K562 (cell line): ENCODE data around the gene FKBP11. TPM values are rescaled to one million over a fixed set of nuclear protein-coding genes. Genes with fewer than 3 reads are reported as not detected.

Experiments
- ATAC-seq: fragments of 200-7000 bp; cut with Tn5 transposase; 3 replicates; pipeline ENCODE4 v1.9.1; 2020; ENCODE audit warnings: moderate library complexity
- BruUV-seq: library from RNA; stranded (reverse); fragments of 400-500 nt; replicated peaks from 2 replicates; lab custom pipeline; 2021; lab: Mats Ljungman, UMichigan
- CTCF ChIA-PET: fragments of 300-600 bp; formaldehyde crosslinking; extraction: SDS; loops from one replicate; lab custom pipeline; 2021; ENCODE audit warnings: low intra/inter-chr PET ratio; lab: Yijun Ruan, JAX
- POLR2A ChIA-PET: fragments of 300-600, 350-650 bp; sonication (Branson Sonifier 250); formaldehyde crosslinking; extraction: SDS; loops from one replicate; lab custom pipeline; 2021; ENCODE audit warnings: antibody characterized with exemption, inconsistent platforms; lab: Yijun Ruan, JAX
- DNase-seq, 4 experiments: peaks; one replicate each; pipeline versions ENCODE4 v3.0.0 to v3.0.0-alpha.2; 2011 to 2018; ENCODE audit warnings: low spot score in 3 of 4, mixed read lengths in 3 of 4; ENCODE audit errors: extremely low read depth in 1 of 4
- FAIRE-seq: peaks from 2 replicates; lab custom pipeline; 2011; peaks lifted over from hg19 to GRCh38; lab: Jason Lieb, UNC
- H2AFZ ChIP-seq: 2 replicates; pipeline ENCODE4 v1.6.0; 2011; ENCODE audit warnings: low read depth, low read length, control low read depth, inconsistent platforms
- H3K27ac ChIP-seq: fragments of 200-600 bp; 3 replicates; pipeline ENCODE4 v1.8.0; 2011; ENCODE audit warnings: low read depth, mild to moderate bottlenecking, control low read depth, inconsistent platforms, low read length, moderate library complexity, mixed read lengths; ENCODE audit errors: extremely low read depth
- H3K27me3 ChIP-seq, 2 experiments: fragments of 300-600 bp in 1 of 2; 2 replicates in 1 of 2; 3 replicates in 1 of 2; pipeline versions ENCODE4 v1.6.0 to v1.8.0; 2011; ENCODE audit warnings: inconsistent platforms in 2 of 2, low read length in 2 of 2, mild to moderate bottlenecking in 1 of 2, mixed read lengths in 1 of 2, moderate library complexity in 1 of 2; ENCODE audit not compliant: control insufficient read depth in 2 of 2, insufficient read depth in 2 of 2
- H3K36me3 ChIP-seq: fragments of 300-600 bp; 3 replicates; pipeline ENCODE4 v1.8.0; 2011; ENCODE audit warnings: mild to moderate bottlenecking, low read length, inconsistent platforms; ENCODE audit not compliant: control insufficient read depth, insufficient read depth
- H3K4me1 ChIP-seq, 2 experiments: fragments of 200-600 bp in 1 of 2; replicated peaks in 1 of 2; 2 replicates in 1 of 2; 3 replicates in 1 of 2; pipeline versions ENCODE4 v1.5.1 to v1.8.0; 2011; ENCODE audit warnings: inconsistent platforms in 2 of 2, low read length in 2 of 2, mild to moderate bottlenecking in 1 of 2, mixed read lengths in 1 of 2, moderate library complexity in 1 of 2; ENCODE audit not compliant: control insufficient read depth in 2 of 2, insufficient read depth in 2 of 2
- H3K4me2 ChIP-seq: 2 replicates; pipeline ENCODE4 v1.6.1; 2011; ENCODE audit warnings: low read length, control low read depth, inconsistent platforms, mixed read lengths; ENCODE audit not compliant: insufficient read depth
- H3K4me3 ChIP-seq: fragments of 200-600 bp; sonication (generic), shearing (Covaris generic); 2 replicates; pipeline ENCODE4 v1.5.1; 2016; ENCODE audit warnings: control low read depth, inconsistent platforms
- H3K79me2 ChIP-seq: fragments of 200-600 bp; 3 replicates; pipeline ENCODE4 v1.8.0; 2011; ENCODE audit warnings: low read length, inconsistent platforms; ENCODE audit not compliant: control insufficient read depth, insufficient read depth
- H3K9ac ChIP-seq, 2 experiments: 2 replicates each; pipeline versions ENCODE4 v1.6.0 to v1.6.1; 2011; ENCODE audit warnings: low read depth in 2 of 2, low read length in 2 of 2, control low read depth in 1 of 2, inconsistent platforms in 1 of 2, mild to moderate bottlenecking in 1 of 2, mixed read lengths in 1 of 2; ENCODE audit not compliant: insufficient read depth in 1 of 2
- H3K9me1 ChIP-seq: one replicate; pipeline ENCODE4 v1.6.0; 2011; ENCODE audit warnings: inconsistent platforms, mild to moderate bottlenecking, low read length, moderate library complexity; ENCODE audit not compliant: control insufficient read depth, insufficient read depth
- H3K9me3 ChIP-seq: replicated peaks from 2 replicates; pipeline ENCODE4 v1.5.1; 2011; ENCODE audit warnings: low read depth, low read length, inconsistent platforms; ENCODE audit not compliant: control insufficient read depth, insufficient read depth
- H4K20me1 ChIP-seq: replicated peaks from 2 replicates; pipeline ENCODE4 v1.6.1; 2011; ENCODE audit warnings: low read length, inconsistent platforms, mixed read lengths; ENCODE audit not compliant: control insufficient read depth, insufficient read depth
- ARHGAP35 ChIP-seq: fragments of 450-650 bp; IDR thresholded peaks from 2 replicates; pipeline ENCODE4 v1.6.1; 2018; ENCODE audit not compliant: partially characterized antibody
- CBFA2T2 ChIP-seq: fragments of 450-650 bp; conservative IDR thresholded peaks from 2 replicates; pipeline ENCODE4 v1.6.1; 2017; ENCODE audit warnings: mild to moderate bottlenecking
- CBX5 ChIP-seq: IDR thresholded peaks from 2 replicates; pipeline ENCODE4 v1.6.1; 2014; ENCODE audit warnings: low read depth, borderline replicate concordance
- CXXC5 ChIP-seq: fragments of 250-450 bp; sonication (Bioruptor Pico); IDR thresholded peaks from 2 replicates; pipeline ENCODE4 v1.8.0; 2022; ENCODE audit warnings: inconsistent platforms, mild to moderate bottlenecking, moderate library complexity
- ELF1 ChIP-seq: fragments of 200-800 bp; sonication (Bioruptor generic); IDR thresholded peaks from 2 replicates; pipeline ENCODE4 v1.6.1; 2016; ENCODE audit warnings: missing genetic modification characterization, missing compliant biosample characterization
- HMG20A ChIP-seq: fragments of 450-650 bp; formaldehyde crosslinking; conservative IDR thresholded peaks from 2 replicates; pipeline ENCODE4 v1.4.0; 2020; ENCODE audit warnings: mild to moderate bottlenecking, mixed read lengths
- NELFE ChIP-seq: IDR thresholded peaks from 2 replicates; pipeline ENCODE4 v1.6.1; 2011; ENCODE audit warnings: mild to moderate bottlenecking; ENCODE audit not compliant: insufficient read depth, insufficient read length
- PML ChIP-seq: IDR thresholded peaks from 2 replicates; pipeline ENCODE4 v1.6.1; 2012; ENCODE audit warnings: low read length, inconsistent platforms
- RAD51 ChIP-seq: fragments of 450-650 bp; IDR thresholded peaks from 2 replicates; pipeline ENCODE4 v1.7.1; 2016; ENCODE audit warnings: low read depth, mild to moderate bottlenecking, borderline replicate concordance
- SAFB2 ChIP-seq: fragments of 200-400 bp; formaldehyde crosslinking; IDR thresholded peaks from 2 replicates; pipeline ENCODE4 v1.6.1; 2018; ENCODE audit warnings: borderline replicate concordance, low read length, low read depth, moderate library complexity; ENCODE audit not compliant: severe bottlenecking
- SMAD4 ChIP-seq: fragments of 250-450 bp; sonication (Bioruptor Pico); conservative IDR thresholded peaks from 2 replicates; pipeline ENCODE4 v1.8.0; 2021; ENCODE audit warnings: inconsistent platforms, mild to moderate bottlenecking, moderate library complexity
- SMARCA5 ChIP-seq: fragments of 450-650 bp; IDR thresholded peaks from 2 replicates; pipeline ENCODE4 v1.6.1; 2016
- TRIM28 ChIP-seq: fragments of 450-650 bp; IDR thresholded peaks from 2 replicates; pipeline ENCODE4 v1.6.1; 2017
- ZNF75A ChIP-seq: fragments of 450-650 bp; formaldehyde crosslinking; IDR thresholded peaks from 2 replicates; pipeline ENCODE4 v1.4.0; 2020; ENCODE audit warnings: mild to moderate bottlenecking
- WGBS: fragments of 100-300 bp; shearing (Covaris generic); methylation state at CpG from one replicate; pipeline ENCODE4 v1.1.6; 2016; ENCODE audit warnings: low coverage, mixed read lengths; ENCODE audit not compliant: insufficient coverage; ENCODE audit errors: missing lambda C conversion rate; 5-methylcytosine and 5-hydroxymethylcytosine counted together
- in situ Hi-C: fragments of 300-500 bp; cut with MboI; formaldehyde crosslinking; loops from 4 replicates; pipeline ENCODE4 v1.15.0; 2018; ENCODE audit warnings: inconsistent platforms, mixed read lengths
- intact Hi-C: fragments of 100-400 bp; cut with micrococcal nuclease; formaldehyde crosslinking; loops from 2 replicates; pipeline ENCODE4 v1.14.2; 2022
- polyA plus RNA-seq, 8 experiments: library from polyadenylated mRNA; depleted of rRNA in 4 of 8; stranded (reverse) in 5 of 8; unstranded in 3 of 8; fragments of >200 nt; fragmentation: Nextera tagmentation in 2 of 8; fragmentation: Illumina TruSeq in 1 of 8; extraction: Ambion mirVana in 2 of 8; extraction: Trizol in 1 of 8; gene quantifications; 2 replicates each; pipeline versions ENCODE4 v1.2.1 to v1.2.3, GENCODE V29; 2011 to 2014; ENCODE audit warnings: inconsistent platforms in 1 of 8, missing spikeins in 1 of 8
- total RNA-seq, 7 experiments: library from RNA; depleted of rRNA in 6 of 7; stranded (reverse); fragments of >200 nt in 6 of 7; fragmentation: Illumina TruSeq in 2 of 7; extraction: Trizol in 2 of 7; gene quantifications; 2 replicates each; pipeline versions ENCODE4 v1.2.1 to v1.2.3, GENCODE V29; 2011 to 2021; ENCODE audit warnings: low replicate concordance in 1 of 7
- TF ChIP-seq, protein P1 (sequence below): sonication (generic); formaldehyde crosslinking; IDR thresholded peaks from 2 replicates; pipeline ENCODE4 v1.5.0; 2020; ENCODE audit warnings: missing genetic modification reagents
- TF ChIP-seq, protein P2 (sequence below): fragments of 450-650 bp; formaldehyde crosslinking; IDR thresholded peaks from 2 replicates; pipeline ENCODE4 v1.4.0; 2020; ENCODE audit warnings: mild to moderate bottlenecking, moderate library complexity
- TF ChIP-seq, protein P3 (sequence below): fragments of 450-650 bp; formaldehyde crosslinking; IDR thresholded peaks from 2 replicates; pipeline ENCODE4 v1.4.0; 2020; ENCODE audit warnings: mild to moderate bottlenecking, mixed read lengths
- TF ChIP-seq, protein P4 (sequence below): fragments of 250-450 bp; sonication (Bioruptor Pico); IDR thresholded peaks from 2 replicates; pipeline ENCODE4 v1.4.0; 2020; ENCODE audit warnings: mild to moderate bottlenecking, moderate library complexity

Gene FKBP11
- total and polyA plus RNA-seq, 9 of the 15 experiments (the other 6 are each of a cell fraction or from before 2014, with no cell fraction given) = 1.6 to 8.2 (median 5.8) TPM

- no peaks in the 10 kb centered on the region for H3K9me1 ChIP-seq
- ATAC-seq (no peak), FAIRE-seq (no peak), DNase-seq (no peak)
- peaks cover 2 to 24% of the 10 kb centered on the region in 2 experiments; a peak in 3 of 5 replicates for H3K27me3 ChIP-seq
- no peaks in the 10 kb centered on the region for H3K79me2 ChIP-seq
- no peaks in the 10 kb centered on the region for H3K9me3 ChIP-seq
- H3K4me3 ChIP-seq = no peak overlapping the region
- no peak overlapping the region for H2AFZ ChIP-seq
- intact Hi-C loops = no loop called here
- no peaks in the 10 kb centered on the region for H4K20me1 ChIP-seq
- ChIA-PET CTCF (interaction anchor here (0.6 kb wide), 1 partner anchor 9 kb away, joined by 4 read pairs; no protein-coding TSS in a partner anchor), POLR2A (interaction anchor here (0.6 to 1.2 kb wide), 2 partner anchors 14 to 44 kb away, joined by 3 to 4 read pairs; no protein-coding TSS in a partner anchor)
- no peaks in the 10 kb centered on the region for H3K36me3 ChIP-seq
- no TSS peak for BruUV-seq
- TF ChIP-seq CBX5 = no peak
- TF ChIP-seq, protein P1, sequence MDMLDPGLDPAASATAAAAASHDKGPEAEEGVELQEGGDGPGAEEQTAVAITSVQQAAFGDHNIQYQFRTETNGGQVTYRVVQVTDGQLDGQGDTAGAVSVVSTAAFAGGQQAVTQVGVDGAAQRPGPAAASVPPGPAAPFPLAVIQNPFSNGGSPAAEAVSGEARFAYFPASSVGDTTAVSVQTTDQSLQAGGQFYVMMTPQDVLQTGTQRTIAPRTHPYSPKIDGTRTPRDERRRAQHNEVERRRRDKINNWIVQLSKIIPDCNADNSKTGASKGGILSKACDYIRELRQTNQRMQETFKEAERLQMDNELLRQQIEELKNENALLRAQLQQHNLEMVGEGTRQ (CRISPR knock-in tag) = peak; percentile 42; the same call in 1 of the 2 replicates
- no peak for TF ChIP-seq PML
- TF ChIP-seq, protein P2, sequence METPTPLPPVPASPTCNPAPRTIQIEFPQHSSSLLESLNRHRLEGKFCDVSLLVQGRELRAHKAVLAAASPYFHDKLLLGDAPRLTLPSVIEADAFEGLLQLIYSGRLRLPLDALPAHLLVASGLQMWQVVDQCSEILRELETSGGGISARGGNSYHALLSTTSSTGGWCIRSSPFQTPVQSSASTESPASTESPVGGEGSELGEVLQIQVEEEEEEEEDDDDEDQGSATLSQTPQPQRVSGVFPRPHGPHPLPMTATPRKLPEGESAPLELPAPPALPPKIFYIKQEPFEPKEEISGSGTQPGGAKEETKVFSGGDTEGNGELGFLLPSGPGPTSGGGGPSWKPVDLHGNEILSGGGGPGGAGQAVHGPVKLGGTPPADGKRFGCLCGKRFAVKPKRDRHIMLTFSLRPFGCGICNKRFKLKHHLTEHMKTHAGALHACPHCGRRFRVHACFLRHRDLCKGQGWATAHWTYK = no peak
- no peak for TF ChIP-seq NELFE
- TF ChIP-seq SAFB2 = no peak
- TF ChIP-seq ZNF75A (CRISPR knock-in tag) = no peak
- TF ChIP-seq RAD51 = peak; percentile 66
- no peak for TF ChIP-seq ELF1
- TF ChIP-seq TRIM28 = no peak
- TF ChIP-seq SMARCA5 = no peak
- TF ChIP-seq, protein P3, sequence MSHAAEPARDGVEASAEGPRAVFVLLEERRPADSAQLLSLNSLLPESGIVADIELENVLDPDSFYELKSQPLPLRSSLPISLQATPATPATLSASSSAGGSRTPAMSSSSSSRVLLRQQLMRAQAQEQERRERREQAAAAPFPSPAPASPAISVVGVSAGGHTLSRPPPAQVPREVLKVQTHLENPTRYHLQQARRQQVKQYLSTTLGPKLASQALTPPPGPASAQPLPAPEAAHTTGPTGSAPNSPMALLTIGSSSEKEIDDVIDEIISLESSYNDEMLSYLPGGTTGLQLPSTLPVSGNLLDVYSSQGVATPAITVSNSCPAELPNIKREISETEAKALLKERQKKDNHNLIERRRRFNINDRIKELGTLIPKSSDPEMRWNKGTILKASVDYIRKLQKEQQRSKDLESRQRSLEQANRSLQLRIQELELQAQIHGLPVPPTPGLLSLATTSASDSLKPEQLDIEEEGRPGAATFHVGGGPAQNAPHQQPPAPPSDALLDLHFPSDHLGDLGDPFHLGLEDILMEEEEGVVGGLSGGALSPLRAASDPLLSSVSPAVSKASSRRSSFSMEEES (CRISPR knock-in tag) = peak; percentile 71
- TF ChIP-seq, protein P4, sequence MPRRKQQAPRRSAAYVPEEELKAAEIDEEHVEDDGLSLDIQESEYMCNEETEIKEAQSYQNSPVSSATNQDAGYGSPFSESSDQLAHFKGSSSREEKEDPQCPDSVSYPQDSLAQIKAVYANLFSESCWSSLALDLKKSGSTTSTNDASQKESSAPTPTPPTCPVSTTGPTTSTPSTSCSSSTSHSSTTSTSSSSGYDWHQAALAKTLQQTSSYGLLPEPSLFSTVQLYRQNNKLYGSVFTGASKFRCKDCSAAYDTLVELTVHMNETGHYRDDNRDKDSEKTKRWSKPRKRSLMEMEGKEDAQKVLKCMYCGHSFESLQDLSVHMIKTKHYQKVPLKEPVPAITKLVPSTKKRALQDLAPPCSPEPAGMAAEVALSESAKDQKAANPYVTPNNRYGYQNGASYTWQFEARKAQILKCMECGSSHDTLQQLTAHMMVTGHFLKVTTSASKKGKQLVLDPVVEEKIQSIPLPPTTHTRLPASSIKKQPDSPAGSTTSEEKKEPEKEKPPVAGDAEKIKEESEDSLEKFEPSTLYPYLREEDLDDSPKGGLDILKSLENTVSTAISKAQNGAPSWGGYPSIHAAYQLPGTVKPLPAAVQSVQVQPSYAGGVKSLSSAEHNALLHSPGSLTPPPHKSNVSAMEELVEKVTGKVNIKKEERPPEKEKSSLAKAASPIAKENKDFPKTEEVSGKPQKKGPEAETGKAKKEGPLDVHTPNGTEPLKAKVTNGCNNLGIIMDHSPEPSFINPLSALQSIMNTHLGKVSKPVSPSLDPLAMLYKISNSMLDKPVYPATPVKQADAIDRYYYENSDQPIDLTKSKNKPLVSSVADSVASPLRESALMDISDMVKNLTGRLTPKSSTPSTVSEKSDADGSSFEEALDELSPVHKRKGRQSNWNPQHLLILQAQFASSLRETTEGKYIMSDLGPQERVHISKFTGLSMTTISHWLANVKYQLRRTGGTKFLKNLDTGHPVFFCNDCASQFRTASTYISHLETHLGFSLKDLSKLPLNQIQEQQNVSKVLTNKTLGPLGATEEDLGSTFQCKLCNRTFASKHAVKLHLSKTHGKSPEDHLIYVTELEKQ (CRISPR knock-in tag) = no peak
- no peak for TF ChIP-seq HMG20A (CRISPR knock-in tag)
- TF ChIP-seq CBFA2T2 = peak; percentile 24; the same call in 1 of the 2 replicates
- no peak for TF ChIP-seq ARHGAP35
- TF ChIP-seq CXXC5 (CRISPR knock-in tag) = no peak
- TF ChIP-seq SMAD4 (CRISPR knock-in tag) = no peak
- no peak overlapping the region for H3K9ac ChIP-seq
- no peaks in the 10 kb centered on the region; a peak in 1 of 5 replicates for H3K4me1 ChIP-seq
- 0% methylated on average over 2 of the region's 2 CpGs for WGBS
- in situ Hi-C loops = no loop called here
- H3K27ac ChIP-seq = no peak overlapping the region
- H3K4me2 ChIP-seq = no peak overlapping the region
These were observed 25.6 kb downstream of the FKBP11 start for GRCh38 chr12:48899651-48900050.
